ENCODE results near the gene KCNT1. TPM values are rescaled to one million over a fixed set of nuclear protein-coding genes. Genes with fewer than 3 reads are reported as not detected.

KCNT1 gene
- total RNA-seq, 1 experiment from 2014 or later: 0.17 TPM

DNA sequence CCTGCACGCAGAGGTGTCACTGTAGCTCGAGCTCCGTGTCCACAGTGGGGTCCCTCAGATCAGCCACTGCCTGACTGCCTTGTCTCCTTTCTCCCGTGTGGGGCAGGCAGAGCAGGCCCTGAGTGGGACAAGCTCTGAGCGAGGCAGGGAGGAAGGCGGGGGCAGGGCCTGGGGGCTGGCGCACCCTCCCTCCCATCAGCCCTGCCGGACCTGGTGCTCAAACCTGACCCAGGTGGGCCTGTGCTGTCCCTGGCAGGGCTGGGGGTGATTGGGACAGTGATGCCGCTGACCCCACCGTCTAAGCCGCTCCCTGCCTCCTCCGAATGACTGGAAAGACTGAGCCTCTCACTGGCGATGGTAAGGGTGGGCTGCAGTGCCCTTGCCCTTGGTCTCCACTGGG is 60.9 kb downstream of the KCNT1 start:
- POLR2A ChIA-PET: no interaction called here
- intact Hi-C loops (cut with micrococcal nuclease): no loop called here

More for the DNA sequence above, 60.9 kb downstream of the KCNT1 start:
- no peaks in the 10 kb centered on the region for H4K20me1 ChIP-seq (ENCODE audit: insufficient read depth)
- H3K27ac ChIP-seq (ENCODE audit: low read depth, low read length): no peak overlapping the region
- no peak overlapping the region for H2AFZ ChIP-seq (ENCODE audit: low read depth, low read length, poor library complexity, severe bottlenecking)
- no peak overlapping the region for H3K4me2 ChIP-seq (ENCODE audit: low read length)
- H3K27me3 ChIP-seq (ENCODE audit: insufficient read depth, low read length): no peaks in the 10 kb centered on the region
- H3K36me3 ChIP-seq (ENCODE audit: control insufficient read depth in 1 of 2, insufficient read depth in 2 of 2, low read length in 2 of 2): no peaks in the 10 kb centered on the region
- ChIA-PET RAD21 (ENCODE audit: low non-redundant PET in 1 of 2, low total read pairs in 2 of 2, uncharacterized antibody in 2 of 2, unreplicated experiment in 2 of 2) (no interaction called here), CTCF (no interaction called here)
- H3K79me2 ChIP-seq (ENCODE audit: insufficient read depth, low read length): no peaks in the 10 kb centered on the region
- no peak overlapping the region for H3K9ac ChIP-seq (ENCODE audit: low read length)
- H3K9me2 ChIP-seq (ENCODE audit: insufficient read depth): no peaks in the 10 kb centered on the region
- no peak for TF ChIP-seq SIN3A (IDR thresholded peaks at IDR 0.05; ENCODE audit: low read depth)
- TF ChIP-seq, protein P1, sequence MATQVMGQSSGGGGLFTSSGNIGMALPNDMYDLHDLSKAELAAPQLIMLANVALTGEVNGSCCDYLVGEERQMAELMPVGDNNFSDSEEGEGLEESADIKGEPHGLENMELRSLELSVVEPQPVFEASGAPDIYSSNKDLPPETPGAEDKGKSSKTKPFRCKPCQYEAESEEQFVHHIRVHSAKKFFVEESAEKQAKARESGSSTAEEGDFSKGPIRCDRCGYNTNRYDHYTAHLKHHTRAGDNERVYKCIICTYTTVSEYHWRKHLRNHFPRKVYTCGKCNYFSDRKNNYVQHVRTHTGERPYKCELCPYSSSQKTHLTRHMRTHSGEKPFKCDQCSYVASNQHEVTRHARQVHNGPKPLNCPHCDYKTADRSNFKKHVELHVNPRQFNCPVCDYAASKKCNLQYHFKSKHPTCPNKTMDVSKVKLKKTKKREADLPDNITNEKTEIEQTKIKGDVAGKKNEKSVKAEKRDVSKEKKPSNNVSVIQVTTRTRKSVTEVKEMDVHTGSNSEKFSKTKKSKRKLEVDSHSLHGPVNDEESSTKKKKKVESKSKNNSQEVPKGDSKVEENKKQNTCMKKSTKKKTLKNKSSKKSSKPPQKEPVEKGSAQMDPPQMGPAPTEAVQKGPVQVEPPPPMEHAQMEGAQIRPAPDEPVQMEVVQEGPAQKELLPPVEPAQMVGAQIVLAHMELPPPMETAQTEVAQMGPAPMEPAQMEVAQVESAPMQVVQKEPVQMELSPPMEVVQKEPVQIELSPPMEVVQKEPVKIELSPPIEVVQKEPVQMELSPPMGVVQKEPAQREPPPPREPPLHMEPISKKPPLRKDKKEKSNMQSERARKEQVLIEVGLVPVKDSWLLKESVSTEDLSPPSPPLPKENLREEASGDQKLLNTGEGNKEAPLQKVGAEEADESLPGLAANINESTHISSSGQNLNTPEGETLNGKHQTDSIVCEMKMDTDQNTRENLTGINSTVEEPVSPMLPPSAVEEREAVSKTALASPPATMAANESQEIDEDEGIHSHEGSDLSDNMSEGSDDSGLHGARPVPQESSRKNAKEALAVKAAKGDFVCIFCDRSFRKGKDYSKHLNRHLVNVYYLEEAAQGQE (IDR thresholded peaks at IDR 0.05; ENCODE audit: low read depth): no peak
- TF ChIP-seq POLR2A (IDR thresholded peaks at IDR 0.05; ENCODE audit: borderline replicate concordance, extremely low read depth, insufficient read depth, insufficient read length): no peak
- TF ChIP-seq, protein P2, sequence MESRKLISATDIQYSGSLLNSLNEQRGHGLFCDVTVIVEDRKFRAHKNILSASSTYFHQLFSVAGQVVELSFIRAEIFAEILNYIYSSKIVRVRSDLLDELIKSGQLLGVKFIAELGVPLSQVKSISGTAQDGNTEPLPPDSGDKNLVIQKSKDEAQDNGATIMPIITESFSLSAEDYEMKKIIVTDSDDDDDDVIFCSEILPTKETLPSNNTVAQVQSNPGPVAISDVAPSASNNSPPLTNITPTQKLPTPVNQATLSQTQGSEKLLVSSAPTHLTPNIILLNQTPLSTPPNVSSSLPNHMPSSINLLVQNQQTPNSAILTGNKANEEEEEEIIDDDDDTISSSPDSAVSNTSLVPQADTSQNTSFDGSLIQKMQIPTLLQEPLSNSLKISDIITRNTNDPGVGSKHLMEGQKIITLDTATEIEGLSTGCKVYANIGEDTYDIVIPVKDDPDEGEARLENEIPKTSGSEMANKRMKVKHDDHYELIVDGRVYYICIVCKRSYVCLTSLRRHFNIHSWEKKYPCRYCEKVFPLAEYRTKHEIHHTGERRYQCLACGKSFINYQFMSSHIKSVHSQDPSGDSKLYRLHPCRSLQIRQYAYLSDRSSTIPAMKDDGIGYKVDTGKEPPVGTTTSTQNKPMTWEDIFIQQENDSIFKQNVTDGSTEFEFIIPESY (IDR thresholded peaks at IDR 0.05; ENCODE audit: extremely low read depth, insufficient replicate concordance, low read length): no peak
- ATAC-seq (no peak), DNase-seq (ENCODE audit: low read depth, low spot score) (no peak)
- H3K4me3 ChIP-seq (replicated peaks in 1 of 2; ENCODE audit: low read depth in 1 of 2, low read length in 2 of 2): no peak overlapping the region
- no peaks in the 10 kb centered on the region for H3K4me1 ChIP-seq (ENCODE audit: control insufficient read depth in 1 of 2, insufficient read depth in 2 of 2, low read length in 2 of 2)
- BruUV-seq (replicated peaks): no TSS peak
- H3K9me3 ChIP-seq (ENCODE audit: control insufficient read depth in 1 of 2, insufficient read depth in 1 of 2, low read depth in 1 of 2, low read length in 2 of 2): peaks cover 5 to 8% of the 10 kb centered on the region in 2 experiments; a peak in 2 of 4 replicates

Measured in HCT116 (cell line).